Measurements from ENCODE around the gene OR4K17.
"Not testable (repeated sequence)": the region's sequence is repeated elsewhere in the genome, so short reads cannot be mapped to it uniquely, and the experiment has no call there.

The OR4K17 gene, protein sequence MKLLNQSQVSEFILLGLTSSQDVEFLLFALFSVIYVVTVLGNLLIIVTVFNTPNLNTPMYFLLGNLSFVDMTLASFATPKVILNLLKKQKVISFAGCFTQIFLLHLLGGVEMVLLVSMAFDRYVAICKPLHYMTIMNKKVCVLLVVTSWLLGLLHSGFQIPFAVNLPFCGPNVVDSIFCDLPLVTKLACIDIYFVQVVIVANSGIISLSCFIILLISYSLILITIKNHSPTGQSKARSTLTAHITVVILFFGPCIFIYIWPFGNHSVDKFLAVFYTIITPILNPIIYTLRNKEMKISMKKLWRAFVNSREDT

DNA sequence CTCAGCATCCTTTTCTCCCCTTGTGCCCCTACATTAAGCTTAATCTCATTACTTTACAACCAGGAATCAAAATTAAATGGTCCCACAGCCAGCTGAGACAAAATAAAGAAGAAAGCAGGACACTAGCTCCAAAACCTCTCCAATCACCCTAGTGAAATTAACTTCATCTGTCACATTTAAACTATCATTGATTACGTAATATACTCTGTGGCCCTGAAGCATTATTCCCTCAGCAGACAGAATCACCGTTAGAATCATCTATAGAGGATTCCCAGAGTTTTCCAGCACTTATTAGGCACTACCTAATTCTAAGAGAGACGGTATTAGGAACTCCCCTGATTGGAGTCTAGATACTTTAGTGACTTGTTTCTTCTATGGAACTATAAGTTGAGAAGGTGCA is at the start of gene OR4K17:
Gene OR4K17, plus strand, starts transcription at position 302 of the 400 bp plus-strand sequence. CDS start 6,761 bp downstream, outside the sequence.
- no peak for DNase-seq

DNA sequence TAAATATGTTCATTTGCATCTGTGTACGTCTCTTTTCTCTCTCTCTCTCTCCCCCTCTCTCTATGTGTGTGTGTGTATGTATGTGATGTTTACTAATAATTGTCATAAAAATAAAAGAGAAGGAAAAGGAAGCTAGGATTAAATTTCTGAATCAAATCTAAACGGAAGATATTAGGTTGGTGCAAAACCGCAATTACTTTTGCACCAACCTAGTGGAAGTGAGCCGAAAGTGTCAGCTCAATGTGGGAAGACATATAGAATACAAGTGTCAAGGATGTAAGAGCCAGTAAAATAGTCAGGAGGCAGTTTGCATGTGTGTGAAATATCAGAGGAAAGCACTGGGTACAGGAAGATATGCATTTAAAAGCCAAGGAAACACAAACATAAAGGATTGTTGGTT is 18.5 kb upstream of the OR4K17 start:
- no peak for DNase-seq

DNA sequence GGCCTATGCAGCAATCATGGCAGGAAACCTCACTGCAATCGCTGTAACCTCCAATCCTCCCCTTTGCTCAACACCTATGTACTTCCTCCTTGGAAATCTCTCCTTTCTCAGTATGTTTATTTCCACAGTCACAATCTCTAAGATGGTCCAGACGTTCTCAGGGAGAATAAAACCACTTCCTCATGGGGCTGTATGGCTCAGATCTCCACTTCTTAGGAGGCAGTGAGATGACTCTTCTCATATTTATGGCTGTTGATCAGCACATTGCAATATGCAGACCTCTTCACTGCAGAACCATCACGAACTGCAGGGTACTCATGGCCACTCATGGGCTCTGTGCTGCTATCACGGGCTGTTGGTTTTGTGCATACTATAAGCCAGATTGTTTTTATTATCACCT is 17.1 kb upstream of the OR4K17 start:
- DNase-seq = no peak

DNA sequence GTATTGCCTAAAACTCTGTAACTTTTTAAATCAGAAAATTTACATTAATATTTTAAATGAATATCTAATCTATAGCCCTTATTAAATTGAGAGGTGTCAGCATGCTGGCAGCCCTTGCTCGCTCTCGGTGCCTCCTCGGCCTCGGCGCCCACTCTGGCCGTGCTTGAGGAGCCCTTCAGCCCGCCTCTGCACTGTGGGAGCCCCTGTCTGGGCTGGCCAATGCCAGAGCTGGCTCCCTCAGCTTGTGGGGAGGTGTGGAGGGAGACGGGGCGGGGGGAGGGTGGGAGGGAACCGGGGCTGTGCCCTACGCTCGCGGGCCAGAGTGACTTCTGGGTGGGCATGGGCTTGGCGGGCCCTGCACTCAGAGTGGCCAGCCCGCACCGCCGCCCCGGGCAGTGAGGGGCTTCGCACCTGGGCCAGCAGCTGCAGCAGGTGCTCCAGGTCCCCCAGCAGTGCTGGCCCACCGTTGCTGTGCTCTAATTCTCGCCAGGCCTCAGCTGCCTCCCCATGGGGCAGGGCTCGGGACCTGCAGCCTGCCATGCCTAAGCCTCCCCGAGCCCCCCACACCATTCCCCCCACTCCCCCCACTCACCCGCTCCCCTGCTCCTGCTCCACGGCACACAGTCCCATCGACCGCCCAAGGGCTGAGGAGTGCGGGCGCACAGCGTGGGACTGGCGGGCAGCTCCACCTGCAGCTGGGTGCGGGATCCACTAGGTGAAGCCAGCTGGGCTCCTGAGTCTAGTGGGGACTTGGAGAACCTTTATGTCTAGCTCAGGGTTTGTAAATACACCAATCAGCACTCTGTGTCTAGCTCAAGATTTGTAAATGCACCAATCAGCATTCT is 11.4 kb upstream of the OR4K17 start:
- DNase-seq = not testable (repeated sequence)

DNA sequence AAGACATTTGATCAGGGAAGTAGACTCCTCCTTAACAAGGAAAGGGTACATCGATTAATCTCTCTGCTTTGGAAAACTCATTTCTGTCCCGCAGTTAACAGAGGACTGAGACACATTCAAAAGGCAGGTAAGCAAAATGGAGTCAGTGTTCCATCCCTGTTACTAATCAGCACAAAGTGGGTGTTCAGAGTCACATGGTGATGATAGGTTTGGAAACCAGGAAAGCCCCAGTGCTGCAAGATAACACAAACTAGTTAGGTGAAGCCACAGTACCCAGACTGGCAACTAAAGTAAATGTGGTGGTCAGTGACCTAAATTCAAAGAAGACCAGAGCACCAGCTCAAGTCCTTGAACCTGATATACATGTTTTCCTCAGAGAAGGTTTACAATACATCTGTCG is 1.8 kb downstream of the OR4K17 start:
- DNase-seq = no peak

DNA sequence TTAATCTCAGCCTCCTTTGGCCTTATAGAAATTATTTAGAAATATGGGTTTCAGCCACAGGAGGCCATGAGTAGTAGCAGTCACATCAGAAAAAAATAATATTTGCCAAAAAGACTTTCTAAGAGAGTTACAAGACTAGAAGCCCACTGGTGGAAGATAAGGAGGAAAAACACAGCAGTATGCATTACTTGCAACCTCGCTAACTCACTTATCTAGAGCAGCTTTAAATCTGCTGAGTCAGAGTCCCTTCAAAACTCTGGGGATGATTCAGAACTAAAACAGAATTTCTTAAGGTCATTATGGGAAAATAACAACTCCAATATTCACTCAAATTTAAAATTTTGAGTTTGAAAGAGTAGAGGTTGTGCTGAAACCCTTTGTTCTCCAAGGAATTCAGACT is 6.2 kb downstream of the OR4K17 start:
- no peak for DNase-seq

DNA sequence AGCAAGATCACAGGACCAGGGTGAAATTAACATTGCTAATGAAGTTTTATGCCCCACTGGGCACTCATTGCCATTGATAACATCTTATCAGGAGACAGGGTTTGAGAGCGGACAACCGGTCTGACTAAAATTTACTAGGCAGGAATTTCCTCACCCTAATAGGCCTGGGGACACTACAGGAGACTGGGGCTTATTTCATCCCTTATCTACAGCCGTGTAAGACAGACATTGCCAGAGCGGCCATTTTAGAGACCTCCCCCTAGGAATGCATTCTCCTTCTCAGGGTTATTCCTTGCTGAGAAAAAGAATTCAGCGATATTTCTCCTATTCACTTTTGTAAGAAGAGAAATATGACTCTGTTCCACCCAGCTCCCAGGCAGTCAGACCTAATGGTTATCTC is 8.3 kb downstream of the OR4K17 start:
- DNase-seq = no peak

DNA sequence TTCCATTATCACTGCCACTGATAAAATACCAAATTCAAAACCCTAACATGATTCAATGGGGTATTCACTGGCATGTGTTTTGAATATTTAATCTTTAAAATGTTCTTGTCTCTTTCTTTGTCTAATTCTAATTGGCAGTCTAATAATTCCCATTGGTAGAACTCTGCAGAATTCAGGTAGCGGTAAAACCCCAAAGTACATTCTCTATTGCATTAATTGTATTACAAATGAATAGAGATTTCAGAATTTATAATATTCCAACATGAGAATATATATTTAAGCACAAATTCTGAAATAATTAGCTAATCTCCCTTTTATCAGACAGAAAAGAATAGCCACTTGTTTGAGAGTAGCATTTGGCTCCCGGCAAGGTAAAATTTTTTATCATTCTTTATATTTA is 28.0 kb downstream of the OR4K17 start, which contains the start of gene OR4N5:
Gene OR4N5, plus strand, starts transcription at position 301 of the 400 bp plus-strand sequence. CDS start 4,916 bp downstream, outside the sequence.
- DNase-seq = no peak

DNA sequence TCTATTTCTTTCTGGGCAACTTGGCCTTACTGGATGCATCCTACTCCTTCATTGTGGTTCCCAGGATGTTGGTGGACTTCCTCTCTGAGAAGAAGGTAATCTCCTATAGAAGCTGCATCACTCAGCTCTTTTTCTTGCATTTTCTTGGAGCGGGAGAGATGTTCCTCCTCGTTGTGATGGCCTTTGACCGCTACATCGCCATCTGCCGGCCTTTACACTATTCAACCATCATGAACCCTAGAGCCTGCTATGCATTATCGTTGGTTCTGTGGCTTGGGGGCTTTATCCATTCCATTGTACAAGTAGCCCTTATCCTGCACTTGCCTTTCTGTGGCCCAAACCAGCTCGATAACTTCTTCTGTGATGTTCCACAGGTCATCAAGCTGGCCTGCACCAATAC is 33.4 kb downstream of the OR4K17 start:
- no peak for DNase-seq

DNA sequence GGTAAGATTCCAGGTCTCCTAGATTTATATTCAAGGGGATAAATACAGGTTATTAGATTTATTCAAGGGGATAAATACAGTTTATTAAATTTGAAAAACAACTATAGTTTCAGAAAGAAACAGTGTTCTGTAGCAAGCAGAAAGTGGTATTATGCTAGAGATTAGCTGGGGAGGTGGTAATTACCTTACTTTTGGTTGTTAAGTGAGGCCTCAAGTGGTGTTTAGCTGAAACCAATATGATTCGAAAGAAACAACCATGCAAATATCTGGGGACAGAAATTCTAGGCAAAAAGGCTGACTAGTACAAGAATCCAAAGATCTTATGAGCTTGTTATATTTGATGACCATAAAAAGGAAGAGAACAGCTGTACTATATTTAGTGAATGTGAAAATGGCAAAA is 34.3 kb downstream of the OR4K17 start:
- no peak for DNase-seq

DNA sequence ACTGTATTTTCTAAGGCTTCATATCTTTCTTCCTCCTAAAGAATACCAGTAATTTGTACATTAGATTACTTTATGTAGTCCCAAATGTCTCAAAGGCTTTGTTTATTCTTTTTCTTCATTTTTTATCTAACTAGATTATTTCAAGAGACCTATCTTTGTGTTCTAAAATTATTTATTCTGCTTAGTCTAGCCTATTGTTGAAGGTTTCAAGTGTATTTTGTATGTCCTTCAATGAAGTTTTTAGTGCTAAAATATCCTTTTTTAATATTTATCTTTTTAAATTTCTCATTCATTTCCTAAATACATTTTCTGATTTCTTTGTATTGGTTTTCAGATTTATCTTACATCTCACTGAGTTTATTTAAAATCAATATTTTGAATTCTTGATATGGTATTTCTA is 53.9 kb downstream of the OR4K17 start:
- DNase-seq = no peak

DNA sequence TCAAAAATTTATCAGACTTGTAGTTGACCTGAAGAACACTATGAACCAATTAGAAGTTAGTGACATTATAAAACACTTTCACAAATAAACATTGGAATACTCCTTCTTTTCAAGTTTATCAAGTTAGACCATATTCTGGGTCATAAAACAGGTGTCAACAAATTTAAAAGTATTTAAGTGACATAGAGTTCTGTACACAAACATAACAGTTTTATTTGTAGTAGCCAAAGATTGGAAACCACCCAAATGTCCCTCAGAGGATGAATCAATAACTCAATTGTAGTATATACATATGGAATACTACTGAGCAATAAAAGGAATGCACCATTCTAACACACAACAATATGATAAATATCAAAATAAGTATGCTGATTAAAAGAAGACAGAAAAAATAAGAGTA is 56.6 kb downstream of the OR4K17 start:
- no peak for DNase-seq

DNA sequence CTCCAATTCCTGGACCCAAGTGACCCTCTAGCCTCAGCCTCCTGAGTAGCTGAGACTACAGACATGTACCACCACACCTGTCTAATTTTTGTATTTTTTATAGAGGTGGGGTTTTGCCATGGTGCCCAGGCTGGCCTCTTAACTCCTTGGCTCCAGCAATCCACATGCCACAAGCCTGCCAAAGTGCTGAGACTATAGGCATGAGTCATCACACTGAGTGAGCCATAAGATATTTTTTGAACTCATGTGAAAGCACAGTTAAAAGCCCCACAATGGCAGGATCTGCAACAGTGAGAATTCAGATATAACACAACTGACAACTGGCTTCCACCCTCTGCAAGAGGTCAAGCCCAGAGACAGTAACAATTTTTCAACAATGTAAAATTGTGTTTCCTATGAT is 59.3 kb downstream of the OR4K17 start:
- not testable (repeated sequence) for DNase-seq
